ENCODE results near the gene TGFB1I1. TPM values are rescaled to one million over a fixed set of nuclear protein-coding genes. Genes with fewer than 3 reads are reported as not detected.

TGFB1I1 gene
- total and polyA plus RNA-seq, 2 of the 13 experiments (the other 11 are each of a cell fraction or from before 2014, with no cell fraction given), result 0.80 to 2.9 TPM

GRCh38 chr16:31429796-31430195, 42.2 kb upstream of the TGFB1I1 start (continued):
- TF ChIP-seq CERS6 (CRISPR knock-in tag; IDR thresholded peaks at IDR 0.05) (no peak), ZNF468 (CRISPR knock-in tag; IDR thresholded peaks at IDR 0.05) (no peak), CSRNP2 (CRISPR knock-in tag; conservative IDR thresholded peaks at IDR 0.05; ENCODE audit: low read depth) (no peak)

- no TSS peak for BruUV-seq (replicated peaks)
- FAIRE-seq (no peak), ATAC-seq (no peak), DNase-seq (ENCODE audit: low spot score) (no peak)
- Histone ChIP-seq H3K9me3 (ENCODE audit: low read length) (no peaks in the 10 kb centered on the region), H3K27me3 (ENCODE audit: control insufficient read depth in 1 of 2, insufficient read depth in 2 of 2, low read length in 2 of 2) (peaks cover 1 to 8% of the 10 kb centered on the region in 2 experiments; a peak in 1 of 5 replicates), H3K79me2 (ENCODE audit: insufficient read depth, low read length) (no peaks in the 10 kb centered on the region), H3K27ac (ENCODE audit: extremely low read length, insufficient read depth, low read length) (no peak overlapping the region), H3K36me3 (replicated peaks in 1 of 2; ENCODE audit: control insufficient read depth in 1 of 2, insufficient read depth in 2 of 2, low read length in 2 of 2) (no peaks in the 10 kb centered on the region), H2AFZ (ENCODE audit: low read length) (no peak overlapping the region), H3K4me3 (replicated peaks in 1 of 3; ENCODE audit: insufficient read depth in 1 of 3, low read depth in 2 of 3, low read length in 3 of 3) (no peak overlapping the region), H4K20me1 (ENCODE audit: insufficient read depth, low read length) (no peaks in the 10 kb centered on the region), H3K4me2 (ENCODE audit: low read depth, low read length) (no peak overlapping the region), H3K9ac (ENCODE audit: insufficient read depth, low read depth, low read length) (no peak overlapping the region), H3K4me1 (ENCODE audit: insufficient read depth, low read length) (no peaks in the 10 kb centered on the region)
- in situ Hi-C loops (cut with HindIII; ENCODE audit: extremely low pct_ligation_motif_present, low pct_unique_long_range_greater_than_20kb) (loop anchor here (25.0 kb wide), 1 partner anchor 218 kb away; the partner anchor contains the start of genes PYCARD, PYDC1 and TRIM72), intact Hi-C loops (cut with micrococcal nuclease; ENCODE audit: unreplicated experiment) (no loop called here)
- ChIA-PET CTCF (ENCODE audit: low intra/inter-chr PET ratio, low total read pairs) (no interaction called here), POLR2A (no interaction called here)
- TF ChIP-seq TCF7L2 (IDR thresholded peaks at IDR 0.05; ENCODE audit: low read depth, low read length), result no peak
- no peak for TF ChIP-seq DRAP1 (CRISPR knock-in tag; IDR thresholded peaks at IDR 0.05)
- TF ChIP-seq ZNF777 (CRISPR knock-in tag; IDR thresholded peaks at IDR 0.05), result no peak
- no peak for TF ChIP-seq MATR3 (CRISPR knock-in tag; IDR thresholded peaks at IDR 0.05)
- TF ChIP-seq TP53 (CRISPR knock-in tag; conservative IDR thresholded peaks at IDR 0.05), result no peak
- no peak for TF ChIP-seq SRSF1 (optimal IDR thresholded peaks at IDR 0.05; ENCODE audit: low read depth, low read length)
- 1% methylated on average over 4 of the region's 5 CpGs for WGBS (ENCODE audit: low lambda C conversion rate)
Observed at GRCh38 chr16:31430380-31431052, 41.4 kb upstream of the TGFB1I1 start.
